SIG-M5 treated with dmso at 0.1 percent for 504 hours (cell line): ENCODE data around the gene NFATC1.
A peak's percentile ranks its signal among the peaks of the same experiment; 100 is the strongest.

Experiments
- DNase-seq: peaks from one replicate; lab custom pipeline; 2025; ENCODE audit not compliant: unreplicated experiment; lab: John Stamatoyannopoulos, UW

The NFATC1 gene

GRCh38 chr18:79403723-79404566 is 8.2 kb downstream of the NFATC1 start:
- no peak for DNase-seq

GRCh38 chr18:79404567-79404910 is 8.8 kb downstream of the NFATC1 start:
- DNase-seq: no peak

GRCh38 chr18:79405019-79405780 is 9.5 kb downstream of the NFATC1 start:
- no peak for DNase-seq

GRCh38 chr18:79405781-79406575 is 10.2 kb downstream of the NFATC1 start:
- peak; percentile 44 for DNase-seq

- no peak for DNase-seq
Observed at GRCh38 chr18:79406708-79407107, 11.0 kb downstream of the NFATC1 start.

- DNase-seq: no peak
Observed at GRCh38 chr18:79409313-79409712, 13.6 kb downstream of the NFATC1 start.

- no peak for DNase-seq
Observed at GRCh38 chr18:79410171-79410641, 14.5 kb downstream of the NFATC1 start.

- no peak for DNase-seq
Observed at GRCh38 chr18:79410731-79411613, 15.2 kb downstream of the NFATC1 start.

- DNase-seq: no peak
Observed at GRCh38 chr18:79411614-79412526, 16.1 kb downstream of the NFATC1 start.

- DNase-seq: no peak
Observed at GRCh38 chr18:79413025-79413424, 17.3 kb downstream of the NFATC1 start.

GRCh38 chr18:79413426-79413825 is 17.7 kb downstream of the NFATC1 start:
- no peak for DNase-seq

- DNase-seq: no peak
Observed at GRCh38 chr18:79413901-79414300, 18.2 kb downstream of the NFATC1 start.

GRCh38 chr18:79416022-79416676 is 20.4 kb downstream of the NFATC1 start:
- no peak for DNase-seq

- DNase-seq: no peak
Observed at GRCh38 chr18:79416677-79417052, 20.9 kb downstream of the NFATC1 start.

GRCh38 chr18:79418236-79418635 is 22.5 kb downstream of the NFATC1 start:
- DNase-seq: no peak

GRCh38 chr18:79418642-79419041 is 22.9 kb downstream of the NFATC1 start:
- DNase-seq: no peak

GRCh38 chr18:79420033-79420745 is 24.5 kb downstream of the NFATC1 start:
- DNase-seq: no peak

GRCh38 chr18:79421275-79421857 is 25.6 kb downstream of the NFATC1 start:
- DNase-seq: no peak
